NCI-H2107 (cell line): ENCODE data around the gene AMIGO2.

ENCODE experiments used
- DNase-seq: peaks from one replicate; lab custom pipeline; 2025; lab: John Stamatoyannopoulos, UW

The AMIGO2 gene

GRCh38 chr12:47033789-47034555, 45.8 kb downstream of the AMIGO2 start:
- DNase-seq = no peak

- DNase-seq = no peak
Measured at GRCh38 chr12:47033081-47033480, 46.7 kb downstream of the AMIGO2 start.

GRCh38 chr12:47032644-47033043, 47.1 kb downstream of the AMIGO2 start:
- DNase-seq = no peak

- DNase-seq = no peak
Measured at GRCh38 chr12:47029903-47030302, 49.9 kb downstream of the AMIGO2 start.

- DNase-seq = no peak
Measured at GRCh38 chr12:47028981-47029708, 50.6 kb downstream of the AMIGO2 start.

GRCh38 chr12:47028186-47028585, 51.6 kb downstream of the AMIGO2 start:
- DNase-seq = no peak
